Renal pelvis (tissue), 4 donors: Measurements from ENCODE around the gene ST8SIA6. TPM values are rescaled to one million over a fixed set of nuclear protein-coding genes. Genes with fewer than 3 reads are reported as not detected.
A peak's percentile ranks its signal among the peaks of the same experiment; 100 is the strongest.
"Not testable (repeated sequence)": the region's sequence is repeated elsewhere in the genome, so short reads cannot be mapped to it uniquely, and the experiment has no call there.

Source experiments
- DNase-seq: peaks from one replicate; pipeline ENCODE4 v3.0.0-alpha.2; 2013
- polyA plus RNA-seq, 3 donors: library from polyadenylated mRNA; unstranded; fragments of 120-200 nt; gene quantifications; one replicate each; pipeline ENCODE4 v1.2.1, GENCODE V29; 2013; ENCODE audit not compliant: insufficient read length in 3 of 3

The ST8SIA6 gene
- polyA plus RNA-seq, 3 donors: 1.2 to 1.5 (median 1.2) TPM

GRCh38 chr10:17460756-17461155 is 6.4 kb upstream of the ST8SIA6 start:
- DNase-seq: no peak

GRCh38 chr10:17457083-17457482 is 2.7 kb upstream of the ST8SIA6 start:
- DNase-seq: no peak

GRCh38 chr10:17456032-17456548 is 1.7 kb upstream of the ST8SIA6 start:
- no peak for DNase-seq

GRCh38 chr10:17455015-17455520 is 673 bp upstream of the ST8SIA6 start:
- no peak for DNase-seq

GRCh38 chr10:17453373-17454091 is 863 bp downstream of the ST8SIA6 start:
- DNase-seq: no peak

GRCh38 chr10:17453035-17453372 is 1.4 kb downstream of the ST8SIA6 start:
- no peak for DNase-seq

- DNase-seq: no peak
Measured at GRCh38 chr10:17452060-17452841, 2.1 kb downstream of the ST8SIA6 start.

- DNase-seq: no peak
Measured at GRCh38 chr10:17450024-17450423, 4.4 kb downstream of the ST8SIA6 start.

GRCh38 chr10:17445400-17445998 is 8.9 kb downstream of the ST8SIA6 start:
- no peak for DNase-seq

GRCh38 chr10:17444388-17444714 is 10.0 kb downstream of the ST8SIA6 start:
- DNase-seq: no peak

GRCh38 chr10:17443707-17444387 is 10.5 kb downstream of the ST8SIA6 start:
- no peak for DNase-seq

- DNase-seq: no peak
Measured at GRCh38 chr10:17438583-17438982, 15.8 kb downstream of the ST8SIA6 start.

GRCh38 chr10:17436578-17436977 is 17.8 kb downstream of the ST8SIA6 start:
- not testable (repeated sequence) for DNase-seq

- no peak for DNase-seq
Measured at GRCh38 chr10:17435953-17436352, 18.4 kb downstream of the ST8SIA6 start.

GRCh38 chr10:17435187-17435586 is 19.2 kb downstream of the ST8SIA6 start:
- no peak for DNase-seq

GRCh38 chr10:17432723-17433122 is 21.7 kb downstream of the ST8SIA6 start:
- DNase-seq: no peak

GRCh38 chr10:17431871-17432311 is 22.5 kb downstream of the ST8SIA6 start:
- DNase-seq: no peak

GRCh38 chr10:17430647-17431355 is 23.6 kb downstream of the ST8SIA6 start:
- peak; percentile 76 for DNase-seq

GRCh38 chr10:17429490-17429889 is 24.9 kb downstream of the ST8SIA6 start:
- no peak for DNase-seq

GRCh38 chr10:17428351-17429097 is 25.9 kb downstream of the ST8SIA6 start:
- DNase-seq: no peak
